Measurements from ENCODE around the gene LHX6.

Gene LHX6

DNA sequence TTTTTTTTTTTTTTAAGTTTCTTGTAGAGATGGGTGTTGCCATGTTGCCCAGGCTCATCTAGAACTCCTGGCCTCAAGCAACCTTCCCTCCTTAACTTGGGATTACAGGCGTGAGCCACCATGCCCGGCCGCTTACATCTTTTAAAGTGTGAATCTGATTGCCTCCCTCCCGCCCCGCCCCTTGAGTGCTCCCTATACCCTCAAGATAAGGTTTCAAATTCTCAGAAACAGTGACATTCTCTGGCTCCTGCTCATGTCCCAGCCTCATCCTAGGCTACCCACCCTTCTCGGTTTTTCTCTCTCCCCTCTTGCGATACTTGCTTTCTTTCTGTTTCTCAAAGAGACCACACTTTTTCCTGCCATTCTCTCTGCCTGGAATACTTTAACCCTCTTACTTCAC is 56.6 kb downstream of the LHX6 start:
- no peak for TF ChIP-seq TAF1 (IDR thresholded peaks at IDR 0.05; ENCODE audit: borderline replicate concordance, insufficient read depth, low read length)
- no peak for TF ChIP-seq POLR2AphosphoS5 (IDR thresholded peaks at IDR 0.05; ENCODE audit: low read depth, low read length)
- no peak for TF ChIP-seq FOXP2 (optimal IDR thresholded peaks at IDR 0.05; ENCODE audit: borderline replicate concordance, extremely low read depth, extremely low read length, insufficient read depth)
- TF ChIP-seq SIN3A (IDR thresholded peaks at IDR 0.05; ENCODE audit: borderline replicate concordance, insufficient read depth, low read length), result no peak
- TF ChIP-seq, protein P1, sequence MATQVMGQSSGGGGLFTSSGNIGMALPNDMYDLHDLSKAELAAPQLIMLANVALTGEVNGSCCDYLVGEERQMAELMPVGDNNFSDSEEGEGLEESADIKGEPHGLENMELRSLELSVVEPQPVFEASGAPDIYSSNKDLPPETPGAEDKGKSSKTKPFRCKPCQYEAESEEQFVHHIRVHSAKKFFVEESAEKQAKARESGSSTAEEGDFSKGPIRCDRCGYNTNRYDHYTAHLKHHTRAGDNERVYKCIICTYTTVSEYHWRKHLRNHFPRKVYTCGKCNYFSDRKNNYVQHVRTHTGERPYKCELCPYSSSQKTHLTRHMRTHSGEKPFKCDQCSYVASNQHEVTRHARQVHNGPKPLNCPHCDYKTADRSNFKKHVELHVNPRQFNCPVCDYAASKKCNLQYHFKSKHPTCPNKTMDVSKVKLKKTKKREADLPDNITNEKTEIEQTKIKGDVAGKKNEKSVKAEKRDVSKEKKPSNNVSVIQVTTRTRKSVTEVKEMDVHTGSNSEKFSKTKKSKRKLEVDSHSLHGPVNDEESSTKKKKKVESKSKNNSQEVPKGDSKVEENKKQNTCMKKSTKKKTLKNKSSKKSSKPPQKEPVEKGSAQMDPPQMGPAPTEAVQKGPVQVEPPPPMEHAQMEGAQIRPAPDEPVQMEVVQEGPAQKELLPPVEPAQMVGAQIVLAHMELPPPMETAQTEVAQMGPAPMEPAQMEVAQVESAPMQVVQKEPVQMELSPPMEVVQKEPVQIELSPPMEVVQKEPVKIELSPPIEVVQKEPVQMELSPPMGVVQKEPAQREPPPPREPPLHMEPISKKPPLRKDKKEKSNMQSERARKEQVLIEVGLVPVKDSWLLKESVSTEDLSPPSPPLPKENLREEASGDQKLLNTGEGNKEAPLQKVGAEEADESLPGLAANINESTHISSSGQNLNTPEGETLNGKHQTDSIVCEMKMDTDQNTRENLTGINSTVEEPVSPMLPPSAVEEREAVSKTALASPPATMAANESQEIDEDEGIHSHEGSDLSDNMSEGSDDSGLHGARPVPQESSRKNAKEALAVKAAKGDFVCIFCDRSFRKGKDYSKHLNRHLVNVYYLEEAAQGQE (IDR thresholded peaks at IDR 0.05; ENCODE audit: insufficient read depth in 1 of 2, low read depth in 2 of 2, low read length in 2 of 2), result no peak

DNA sequence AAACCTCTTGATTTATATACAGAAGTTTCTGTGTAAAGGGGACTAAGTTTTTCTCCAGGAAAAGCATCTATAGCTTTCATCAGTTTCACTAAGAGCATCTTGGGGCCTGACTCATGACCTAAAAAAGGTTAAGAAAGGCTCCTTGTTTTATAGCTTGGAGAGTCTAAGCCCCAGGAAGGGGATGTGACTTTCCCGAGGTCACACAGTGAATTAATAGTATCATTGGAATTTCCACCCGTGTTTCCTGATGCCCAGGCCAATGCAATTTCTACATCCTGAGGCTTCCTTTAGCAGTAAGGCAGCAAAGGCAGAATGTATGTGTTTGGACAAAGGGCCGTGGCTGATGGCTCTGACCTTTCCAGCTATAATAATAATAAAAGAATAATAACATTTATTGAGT is 60.4 kb downstream of the LHX6 start:
- TF ChIP-seq FOXP2 (optimal IDR thresholded peaks at IDR 0.05; ENCODE audit: borderline replicate concordance, extremely low read depth, extremely low read length, insufficient read depth) (no peak), TAF1 (IDR thresholded peaks at IDR 0.05; ENCODE audit: borderline replicate concordance, insufficient read depth, low read length) (no peak), POLR2AphosphoS5 (IDR thresholded peaks at IDR 0.05; ENCODE audit: low read depth, low read length) (no peak), SIN3A (IDR thresholded peaks at IDR 0.05; ENCODE audit: borderline replicate concordance, insufficient read depth, low read length) (no peak)
- TF ChIP-seq, protein P1 (IDR thresholded peaks at IDR 0.05; ENCODE audit: insufficient read depth in 1 of 2, low read depth in 2 of 2, low read length in 2 of 2), result no peak

DNA sequence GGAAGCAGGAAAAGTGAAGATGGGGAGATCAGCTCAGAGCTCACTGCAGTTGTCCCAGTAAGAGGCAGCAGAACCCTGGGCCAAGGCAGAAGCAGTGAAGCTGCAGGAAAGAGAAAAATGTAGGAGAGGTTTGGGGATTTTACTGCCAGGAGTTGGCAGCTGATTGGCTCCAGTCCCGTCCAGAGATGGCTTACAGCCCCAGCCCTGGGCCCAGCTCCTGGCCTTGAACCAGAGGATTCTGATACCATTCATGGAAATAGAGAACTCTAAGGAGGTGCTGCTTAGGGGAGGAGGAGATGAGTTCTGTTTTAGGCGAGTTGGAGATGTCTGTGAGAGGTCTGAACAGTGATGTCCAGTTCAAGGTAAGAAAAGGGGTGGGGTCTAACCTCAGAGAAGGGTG is 64.5 kb downstream of the LHX6 start:
- TF ChIP-seq, protein P1 (IDR thresholded peaks at IDR 0.05; ENCODE audit: insufficient read depth in 1 of 2, low read depth in 2 of 2, low read length in 2 of 2), result no peak
- TF ChIP-seq TAF1 (IDR thresholded peaks at IDR 0.05; ENCODE audit: borderline replicate concordance, insufficient read depth, low read length), result no peak

DNA sequence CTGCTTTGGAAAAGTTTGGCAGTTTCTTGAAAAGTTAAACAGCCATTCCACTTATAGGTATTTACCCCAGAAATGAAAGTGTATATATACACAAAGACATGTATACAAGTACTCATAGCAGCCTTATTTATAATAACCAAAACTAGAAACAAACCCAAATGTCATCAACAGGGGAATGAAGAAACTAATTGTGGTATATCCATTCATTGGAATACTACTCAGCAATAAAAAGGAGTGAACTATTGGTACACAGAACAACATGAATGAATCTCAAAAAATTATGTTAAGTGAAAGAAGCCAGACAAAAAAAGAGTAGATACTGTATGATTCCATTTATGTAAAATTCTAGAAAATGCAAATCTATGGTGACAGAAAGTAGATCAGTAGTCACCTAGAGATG is 66.3 kb downstream of the LHX6 start:
- TF ChIP-seq SIN3A (IDR thresholded peaks at IDR 0.05; ENCODE audit: borderline replicate concordance, insufficient read depth, low read length), result no peak
- TF ChIP-seq TAF1 (IDR thresholded peaks at IDR 0.05; ENCODE audit: borderline replicate concordance, insufficient read depth, low read length), result no peak
- TF ChIP-seq POLR2AphosphoS5 (IDR thresholded peaks at IDR 0.05; ENCODE audit: low read depth, low read length), result no peak
- no peak for TF ChIP-seq FOXP2 (optimal IDR thresholded peaks at IDR 0.05; ENCODE audit: borderline replicate concordance, extremely low read depth, extremely low read length, insufficient read depth)
- TF ChIP-seq, protein P1 (IDR thresholded peaks at IDR 0.05; ENCODE audit: insufficient read depth in 1 of 2, low read depth in 2 of 2, low read length in 2 of 2), result no peak

DNA sequence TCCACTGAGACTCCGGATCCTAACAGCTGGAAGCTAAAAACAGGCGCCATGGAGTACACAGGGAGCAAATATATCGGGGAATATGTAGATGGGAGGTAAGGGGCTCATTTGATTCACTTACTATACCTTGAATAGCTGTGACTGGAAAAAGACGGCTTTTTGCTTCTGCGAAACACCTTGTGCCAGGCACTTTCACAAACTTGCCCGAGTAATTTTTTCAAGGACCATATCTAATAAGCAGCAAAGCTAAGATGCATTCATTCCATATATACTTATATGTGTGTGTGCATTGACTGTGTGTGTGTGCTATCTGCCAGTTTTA is 68.9 kb downstream of the LHX6 start:
- no peak for TF ChIP-seq FOXP2 (optimal IDR thresholded peaks at IDR 0.05; ENCODE audit: borderline replicate concordance, extremely low read depth, extremely low read length, insufficient read depth)
- TF ChIP-seq, protein P1 (IDR thresholded peaks at IDR 0.05; ENCODE audit: insufficient read depth in 1 of 2, low read depth in 2 of 2, low read length in 2 of 2), result no peak
- TF ChIP-seq TAF1 (IDR thresholded peaks at IDR 0.05; ENCODE audit: borderline replicate concordance, insufficient read depth, low read length), result no peak
- no peak for TF ChIP-seq POLR2AphosphoS5 (IDR thresholded peaks at IDR 0.05; ENCODE audit: low read depth, low read length)
- TF ChIP-seq SIN3A (IDR thresholded peaks at IDR 0.05; ENCODE audit: borderline replicate concordance, insufficient read depth, low read length), result 0 out of 2 replicates have a peak, but pooled peaks have one; percentile 10

All from PFSK-1 (cell line).